IPS-NIHi11 (cell line): Measurements from ENCODE around the gene ELAVL1.
"Not testable (repeated sequence)": the region's sequence is repeated elsewhere in the genome, so short reads cannot be mapped to it uniquely, and the experiment has no call there.

Experiments used
- DNase-seq: peaks from one replicate; pipeline ENCODE4 v3.0.0; 2012; ENCODE audit warnings: mixed read lengths, low spot score

ELAVL1 gene

DNA sequence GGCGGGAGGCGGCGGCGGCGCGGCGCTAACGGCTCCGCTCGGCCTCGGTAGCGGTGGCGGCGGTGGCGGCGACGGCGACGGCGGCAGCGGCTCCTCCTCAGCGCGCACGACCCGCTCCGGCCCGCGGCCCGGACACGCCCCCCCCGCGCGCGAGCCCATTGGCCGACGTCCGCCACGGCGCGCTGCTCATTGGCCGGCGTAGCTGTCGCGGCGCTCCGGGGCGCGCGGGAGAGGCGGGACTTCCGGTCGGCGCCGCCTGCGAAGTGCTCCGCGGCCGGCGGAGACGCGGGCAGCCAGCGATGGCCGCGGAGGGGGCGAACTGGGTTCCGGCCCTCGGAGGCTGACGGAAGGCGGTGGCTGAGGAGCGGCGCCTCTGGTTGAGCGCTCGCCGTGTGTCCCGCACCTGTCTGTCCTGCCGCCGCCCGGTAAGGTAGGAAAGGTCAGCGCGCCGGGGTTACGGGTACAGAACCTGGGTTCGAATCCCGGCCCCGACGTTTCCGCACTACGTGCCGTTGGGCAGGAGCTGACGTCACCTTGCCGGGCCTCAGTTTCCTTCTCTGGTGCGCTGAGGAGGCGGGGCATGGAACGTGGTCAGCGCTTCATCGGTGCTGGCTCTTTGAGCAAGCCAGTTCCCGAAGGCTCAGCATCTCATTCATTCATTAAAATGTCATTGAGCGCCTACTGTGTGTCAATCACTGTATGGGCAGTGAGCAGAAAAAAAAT lies at the start of gene ELAVL1:
Gene ELAVL1 (minus strand): TSS at position 108 of the 723 bp plus-strand sequence. CDS start 13,826 bp downstream, outside the sequence.
- DNase-seq, result peak; percentile 98

- DNase-seq, result no peak
Measured at GRCh38 chr19:8054169-8054568, 48.7 kb upstream of the ELAVL1 start.

DNA sequence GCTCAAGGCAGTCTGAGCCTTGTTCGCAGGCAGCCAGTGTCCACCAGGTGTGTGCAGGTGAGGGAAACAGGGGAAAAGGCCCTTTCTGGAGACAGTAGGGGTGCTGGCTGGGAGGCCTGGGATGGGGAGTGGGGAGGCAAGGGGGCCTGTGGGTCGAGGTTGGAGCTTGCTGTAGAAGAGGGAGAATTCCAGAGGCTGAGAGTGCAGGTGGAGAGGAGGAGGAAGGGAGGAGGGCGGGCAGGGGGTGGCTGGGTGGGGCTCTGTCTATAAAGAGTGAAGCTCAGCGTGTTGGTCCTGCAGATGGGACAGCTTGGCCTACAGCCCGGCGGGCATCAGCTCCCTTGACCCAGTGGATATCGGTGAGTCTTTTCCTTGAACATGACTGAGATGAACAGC lies 47.0 kb upstream of the ELAVL1 start, which contains the start of gene CCL25:
Gene CCL25 (plus strand): TSS at position 297 of the 396 bp plus-strand sequence. CDS start 290 bp downstream, outside the sequence.
- no peak for DNase-seq

DNA sequence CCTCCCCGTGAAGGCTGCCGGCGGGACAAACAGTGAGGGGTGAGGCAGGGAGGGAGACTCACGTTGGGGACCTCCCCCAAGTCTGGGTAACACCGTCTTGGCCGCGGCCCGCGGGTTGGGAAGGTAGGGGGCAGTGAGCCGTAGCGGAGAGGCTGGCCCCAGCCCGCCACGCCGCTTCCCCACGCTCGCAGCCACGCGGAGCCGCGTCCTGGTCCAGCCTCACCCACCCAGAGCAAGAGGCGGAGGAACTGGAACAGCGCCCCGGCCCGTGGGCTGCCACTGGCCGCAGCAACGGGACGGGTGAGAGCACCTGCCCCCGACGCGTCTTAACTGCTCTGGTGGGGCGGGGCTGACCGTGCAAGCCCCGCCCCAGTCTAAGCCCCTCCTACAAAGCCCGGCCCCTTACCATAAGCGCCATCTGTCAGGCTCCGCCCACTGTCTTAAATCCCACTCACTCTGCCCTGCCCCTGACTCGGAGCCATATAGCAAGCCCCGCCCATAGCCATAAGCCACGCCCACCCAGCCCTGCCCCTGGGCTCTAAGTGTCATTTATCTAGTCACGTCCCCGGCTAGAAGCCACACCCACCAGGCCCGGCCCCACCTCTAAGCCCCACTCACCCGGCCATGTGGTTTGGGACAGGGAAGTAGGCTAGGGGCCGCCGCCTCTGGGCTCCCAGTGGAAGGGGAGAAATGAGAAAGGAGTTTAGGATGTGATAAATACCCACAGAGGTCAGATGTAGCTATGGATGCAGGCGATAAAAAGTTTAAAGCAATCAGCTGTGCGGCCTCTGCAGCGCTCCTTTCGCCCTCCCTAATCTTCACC lies 45.0 kb upstream of the ELAVL1 start:
- DNase-seq, result peak; percentile 98

DNA sequence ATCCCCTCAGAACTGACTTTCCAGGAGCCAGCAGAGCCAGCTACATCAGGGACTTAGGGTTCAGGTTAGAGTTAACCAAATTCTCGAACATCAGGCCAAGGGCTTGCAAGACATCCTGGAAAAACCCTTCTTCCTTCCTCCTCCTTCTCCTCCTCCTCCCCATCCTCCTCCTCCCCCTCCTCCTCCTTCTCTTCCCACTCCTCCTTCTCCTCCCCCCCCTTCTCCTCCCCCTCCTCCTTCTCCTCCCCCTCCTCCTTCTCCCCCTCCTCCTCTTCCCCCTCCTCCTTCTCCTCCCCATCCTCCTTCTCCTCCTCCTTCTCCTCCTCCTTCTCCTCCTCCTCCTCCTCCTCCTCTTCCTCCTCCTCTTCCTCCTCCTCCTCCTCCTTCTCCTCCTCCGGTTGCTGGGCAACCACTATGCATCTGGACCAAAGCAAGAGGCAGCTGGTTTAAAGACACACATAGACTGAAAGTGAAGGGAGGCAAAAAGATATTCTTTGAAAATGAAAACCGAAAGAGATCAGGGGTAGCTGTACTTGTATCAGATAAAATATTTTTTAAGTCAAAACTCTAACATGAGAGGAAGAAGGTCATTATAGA lies 41.2 kb upstream of the ELAVL1 start:
- no peak for DNase-seq

- no peak for DNase-seq
Measured at GRCh38 chr19:8045872-8046568, 40.6 kb upstream of the ELAVL1 start.

- DNase-seq, result no peak
Measured at GRCh38 chr19:8044018-8044417, 38.6 kb upstream of the ELAVL1 start.

- DNase-seq, result no peak
Measured at GRCh38 chr19:8042900-8043299, 37.5 kb upstream of the ELAVL1 start.

- no peak for DNase-seq
Measured at GRCh38 chr19:8041531-8041931, 36.1 kb upstream of the ELAVL1 start.

- no peak for DNase-seq
Measured at GRCh38 chr19:8039231-8039630, 33.8 kb upstream of the ELAVL1 start.

DNA sequence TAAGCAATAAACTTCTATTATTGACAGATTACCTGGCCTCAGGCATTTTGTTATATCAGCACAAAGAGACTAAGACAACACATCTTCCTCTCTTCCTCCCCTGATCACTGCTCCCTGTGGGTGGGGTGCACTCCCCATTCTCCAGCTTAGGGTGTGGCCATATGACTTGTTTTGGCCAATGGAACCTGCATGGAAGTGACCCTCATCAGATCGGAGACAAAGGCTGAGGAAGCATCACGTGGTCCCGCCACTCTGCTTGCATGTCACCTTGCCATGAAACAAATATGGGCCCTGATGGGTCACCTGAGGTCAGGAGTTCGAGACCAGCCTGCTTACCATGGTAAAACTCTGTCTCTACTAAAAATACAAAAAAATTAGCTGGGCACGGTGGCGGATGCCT lies 33.4 kb upstream of the ELAVL1 start:
- no peak for DNase-seq

- no peak for DNase-seq
Measured at GRCh38 chr19:8036434-8037099, 31.1 kb upstream of the ELAVL1 start.

DNA sequence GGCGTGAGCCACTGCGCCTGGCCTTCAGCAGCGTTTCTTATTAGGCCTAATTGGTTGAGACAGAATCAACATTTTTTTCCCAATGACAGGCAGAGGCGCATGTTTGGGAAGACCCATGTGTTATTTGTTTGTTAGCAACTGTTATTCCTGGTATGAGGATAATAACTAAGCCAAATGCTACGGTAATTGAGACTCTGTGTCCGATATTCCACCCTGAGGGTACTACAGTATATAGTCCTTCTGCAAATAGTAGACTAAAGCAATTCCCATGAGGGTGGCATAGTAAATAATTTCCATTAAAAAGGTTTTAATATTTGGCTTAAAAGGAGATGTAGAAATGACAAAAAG lies 28.7 kb upstream of the ELAVL1 start:
- no peak for DNase-seq

GRCh38 chr19:8033287-8034177 lies 28.1 kb upstream of the ELAVL1 start:
- DNase-seq, result peak; percentile 11

DNA sequence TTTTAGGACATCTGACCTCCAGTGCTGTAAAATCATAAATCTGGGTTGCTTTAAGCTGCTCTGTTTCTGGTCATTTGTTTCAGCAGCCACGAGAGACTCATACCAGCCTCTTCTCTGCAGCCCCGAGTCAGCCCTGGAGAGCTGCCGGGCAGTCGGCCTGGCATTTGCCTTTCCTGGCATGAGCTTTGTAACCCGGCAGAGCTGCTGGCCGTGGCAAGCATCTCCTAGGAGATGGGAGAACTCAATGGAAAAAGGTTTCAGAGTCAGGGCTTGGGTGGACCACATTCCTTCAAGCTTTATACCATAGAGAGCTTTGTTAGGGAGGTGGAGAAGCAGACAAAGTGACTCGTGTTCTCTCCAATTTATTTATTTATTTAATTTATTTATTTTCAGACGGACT lies 25.5 kb upstream of the ELAVL1 start:
- no peak for DNase-seq

DNA sequence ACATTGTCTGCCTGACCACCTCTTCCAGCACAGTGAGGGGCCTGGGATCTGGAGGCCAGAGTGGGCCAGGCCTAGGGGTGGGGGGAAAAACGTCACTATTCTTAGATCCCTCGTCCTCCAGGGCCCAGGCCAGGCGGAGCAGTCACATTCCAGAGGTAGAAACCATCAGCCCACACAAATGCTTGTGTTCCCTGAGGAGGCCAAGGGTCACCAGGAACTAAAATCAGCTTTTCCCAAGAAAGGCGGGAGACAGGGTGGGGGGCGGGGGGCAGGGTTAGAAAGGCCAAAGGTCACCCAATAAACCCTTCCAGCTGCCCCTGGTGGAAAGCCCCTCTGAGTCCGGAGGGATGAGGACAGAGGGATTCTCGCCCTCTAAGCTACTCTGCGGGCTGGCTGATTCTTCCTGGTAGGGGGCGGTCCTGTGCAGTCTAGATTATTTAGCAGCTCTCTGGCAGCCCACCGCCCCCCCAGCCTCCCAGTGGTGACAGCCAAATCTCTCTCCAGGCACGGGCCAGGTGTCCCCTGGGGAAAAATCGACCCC lies 23.6 kb upstream of the ELAVL1 start:
- peak; percentile 71 for DNase-seq

- DNase-seq, result no peak
Measured at GRCh38 chr19:8025316-8025715, 19.9 kb upstream of the ELAVL1 start.

DNA sequence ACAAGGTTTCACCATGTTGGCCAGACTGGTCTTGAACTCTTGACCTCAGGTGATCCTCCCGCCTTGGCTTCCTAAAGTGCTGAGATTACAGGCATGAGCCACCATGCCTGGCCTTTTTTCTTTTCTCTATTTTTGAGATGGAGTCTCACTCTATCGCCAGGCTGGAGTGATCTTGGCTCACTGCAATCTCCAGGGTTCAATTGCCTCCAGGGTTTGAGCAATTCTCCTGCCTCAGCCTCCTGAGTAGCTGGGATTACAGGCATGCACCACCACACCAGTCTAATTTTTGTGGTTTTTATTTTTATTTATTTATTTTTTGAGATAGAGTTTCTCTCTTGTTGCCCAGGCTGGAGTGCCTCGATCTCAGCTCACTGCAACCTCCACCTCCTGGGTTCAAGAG lies 18.8 kb upstream of the ELAVL1 start:
- DNase-seq, result not testable (repeated sequence)

- DNase-seq, result no peak
Measured at GRCh38 chr19:8023371-8023770, 17.9 kb upstream of the ELAVL1 start.

- DNase-seq, result no peak
Measured at GRCh38 chr19:8022275-8022674, 16.8 kb upstream of the ELAVL1 start.
